ENCODE data around the gene MTO1. TPM values are rescaled to one million over a fixed set of nuclear protein-coding genes. Genes with fewer than 3 reads are reported as not detected.

MTO1 gene
- total RNA-seq, 1 experiment from 2014 or later = 32.4 TPM

- TF ChIP-seq SP1 (CRISPR knock-in tag; conservative IDR thresholded peaks at IDR 0.05) = peak; percentile 86
- no peak for TF ChIP-seq RELA (CRISPR knock-in tag; IDR thresholded peaks at IDR 0.05; ENCODE audit: borderline replicate concordance)
- TF ChIP-seq ZNF416 (CRISPR knock-in tag; IDR thresholded peaks at IDR 0.05) = no peak
- TF ChIP-seq ZNF138 (CRISPR knock-in tag; conservative IDR thresholded peaks at IDR 0.05) = 0 out of 2 replicates have a peak, but pooled peaks have one; percentile 17
- TF ChIP-seq ZMAT4 (CRISPR knock-in tag; IDR thresholded peaks at IDR 0.05) = no peak
- TF ChIP-seq MAX (CRISPR knock-in tag; IDR thresholded peaks at IDR 0.05) = peak; percentile 79; the same call in 1 of the 2 replicates
- TF ChIP-seq, protein P1, sequence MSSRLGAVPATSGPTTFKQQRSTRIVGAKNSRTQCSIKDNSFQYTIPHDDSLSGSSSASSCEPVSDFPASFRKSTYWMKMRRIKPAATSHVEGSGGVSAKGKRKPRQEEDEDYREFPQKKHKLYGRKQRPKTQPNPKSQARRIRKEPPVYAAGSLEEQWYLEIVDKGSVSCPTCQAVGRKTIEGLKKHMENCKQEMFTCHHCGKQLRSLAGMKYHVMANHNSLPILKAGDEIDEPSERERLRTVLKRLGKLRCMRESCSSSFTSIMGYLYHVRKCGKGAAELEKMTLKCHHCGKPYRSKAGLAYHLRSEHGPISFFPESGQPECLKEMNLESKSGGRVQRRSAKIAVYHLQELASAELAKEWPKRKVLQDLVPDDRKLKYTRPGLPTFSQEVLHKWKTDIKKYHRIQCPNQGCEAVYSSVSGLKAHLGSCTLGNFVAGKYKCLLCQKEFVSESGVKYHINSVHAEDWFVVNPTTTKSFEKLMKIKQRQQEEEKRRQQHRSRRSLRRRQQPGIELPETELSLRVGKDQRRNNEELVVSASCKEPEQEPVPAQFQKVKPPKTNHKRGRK (CRISPR knock-in tag; IDR thresholded peaks at IDR 0.05; ENCODE audit: borderline replicate concordance) = no peak
- TF ChIP-seq TCF7 (CRISPR knock-in tag; IDR thresholded peaks at IDR 0.05; ENCODE audit: low read depth) = peak; percentile 41; the same call in 1 of the 2 replicates
- TF ChIP-seq FOXP1 (CRISPR knock-in tag; IDR thresholded peaks at IDR 0.05; ENCODE audit: borderline replicate concordance) = peak; percentile 88
- TF ChIP-seq SMAD4 (CRISPR knock-in tag; IDR thresholded peaks at IDR 0.05) = 0 out of 2 replicates have a peak, but pooled peaks have one; percentile 74
- TF ChIP-seq EMX1 (CRISPR knock-in tag; IDR thresholded peaks at IDR 0.05) = no peak
- no peak; the same call in none of the 2 replicates for TF ChIP-seq SMAD3 (CRISPR knock-in tag; IDR thresholded peaks at IDR 0.05; ENCODE audit: borderline replicate concordance)
- TF ChIP-seq ZNF423 (CRISPR knock-in tag; IDR thresholded peaks at IDR 0.05) = no peak
- TF ChIP-seq STAT6 (CRISPR knock-in tag; conservative IDR thresholded peaks at IDR 0.05; ENCODE audit: low read depth) = no peak
- TF ChIP-seq, protein P2, sequence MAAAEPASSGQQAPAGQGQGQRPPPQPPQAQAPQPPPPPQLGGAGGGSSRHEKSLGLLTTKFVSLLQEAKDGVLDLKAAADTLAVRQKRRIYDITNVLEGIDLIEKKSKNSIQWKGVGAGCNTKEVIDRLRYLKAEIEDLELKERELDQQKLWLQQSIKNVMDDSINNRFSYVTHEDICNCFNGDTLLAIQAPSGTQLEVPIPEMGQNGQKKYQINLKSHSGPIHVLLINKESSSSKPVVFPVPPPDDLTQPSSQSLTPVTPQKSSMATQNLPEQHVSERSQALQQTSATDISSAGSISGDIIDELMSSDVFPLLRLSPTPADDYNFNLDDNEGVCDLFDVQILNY (CRISPR knock-in tag; IDR thresholded peaks at IDR 0.05) = peak; percentile 86
- peak; percentile 67 for TF ChIP-seq ARID4B (CRISPR knock-in tag; IDR thresholded peaks at IDR 0.05; ENCODE audit: borderline replicate concordance)
- no peak; the same call in 1 of the 2 replicates for TF ChIP-seq PRRX2 (CRISPR knock-in tag; IDR thresholded peaks at IDR 0.05)
- no peak for TF ChIP-seq SOX15 (CRISPR knock-in tag; IDR thresholded peaks at IDR 0.05)
- no peak for TF ChIP-seq E2F4 (CRISPR knock-in tag; IDR thresholded peaks at IDR 0.05; ENCODE audit: borderline replicate concordance, low read depth)
- no peak for TF ChIP-seq NR1H2 (CRISPR knock-in tag; IDR thresholded peaks at IDR 0.05)
- TF ChIP-seq, protein P3, sequence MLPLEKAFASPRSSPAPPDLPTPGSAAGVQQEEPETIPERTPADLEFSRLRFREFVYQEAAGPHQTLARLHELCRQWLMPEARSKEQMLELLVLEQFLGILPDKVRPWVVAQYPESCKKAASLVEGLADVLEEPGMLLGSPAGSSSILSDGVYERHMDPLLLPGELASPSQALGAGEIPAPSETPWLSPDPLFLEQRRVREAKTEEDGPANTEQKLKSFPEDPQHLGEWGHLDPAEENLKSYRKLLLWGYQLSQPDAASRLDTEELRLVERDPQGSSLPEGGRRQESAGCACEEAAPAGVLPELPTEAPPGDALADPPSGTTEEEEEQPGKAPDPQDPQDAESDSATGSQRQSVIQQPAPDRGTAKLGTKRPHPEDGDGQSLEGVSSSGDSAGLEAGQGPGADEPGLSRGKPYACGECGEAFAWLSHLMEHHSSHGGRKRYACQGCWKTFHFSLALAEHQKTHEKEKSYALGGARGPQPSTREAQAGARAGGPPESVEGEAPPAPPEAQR (CRISPR knock-in tag; IDR thresholded peaks at IDR 0.05) = no peak
These were observed 59.3 kb downstream of the MTO1 start, which contains the start of gene EEF1A1 (continued) for GRCh38 chr6:73520688-73521350.

Measured in WTC11 (cell line).